Breast epithelium (tissue), 4 donors: Measurements from ENCODE around the gene B4GALT6. TPM values are rescaled to one million over a fixed set of nuclear protein-coding genes. Genes with fewer than 3 reads are reported as not detected.

Experiments used
- DNase-seq, 2 donors: peaks; one replicate each; pipeline ENCODE4 v3.0.0-alpha.2; 2019; ENCODE audit warnings: low spot score in 2 of 2
- H3K27ac ChIP-seq, 2 donors: fragments of 200-600 bp; sonication (generic) in 1 of 2; one replicate each; pipeline ENCODE4 v1.5.1; 2016 to 2019; ENCODE audit warnings: mild to moderate bottlenecking in 1 of 2
- H3K27me3 ChIP-seq, 2 donors: fragments of 200-600 bp; sonication (generic) in 1 of 2; one replicate each; pipeline versions ENCODE4 v1.5.1 to v1.6.0; 2017 to 2019; ENCODE audit warnings: control low read depth in 1 of 2, mild to moderate bottlenecking in 1 of 2
- H3K36me3 ChIP-seq: fragments of 200-600 bp; one replicate; pipeline ENCODE4 v1.5.1; 2019
- H3K4me1 ChIP-seq, 2 donors: fragments of 200-600 bp; sonication (generic); one replicate each; pipeline ENCODE4 v1.5.1; 2016 to 2019; ENCODE audit warnings: control low read depth in 1 of 2
- H3K4me3 ChIP-seq, 3 donors: fragments of 200-600 bp; sonication (generic); 1 replicate in 2 of 3; 2 replicates in 1 of 3; pipeline ENCODE4 v1.5.1; 2016 to 2019; ENCODE audit warnings: mild to moderate bottlenecking in 3 of 3, moderate library complexity in 2 of 3
- H3K9me3 ChIP-seq, 2 donors: fragments of 200-600 bp; sonication (generic) in 1 of 2; one replicate each; pipeline ENCODE4 v1.5.1; 2016 to 2019; ENCODE audit warnings: control low read depth in 1 of 2
- POLR2A ChIP-seq: fragments of 450-650 bp; IDR thresholded peaks from one replicate; pipeline ENCODE4 v1.6.1; 2016; ENCODE audit warnings: antibody characterized with exemption, mild to moderate bottlenecking, moderate library complexity
- POLR2AphosphoS5 ChIP-seq, 3 donors: sonication (generic); formaldehyde crosslinking; IDR thresholded peaks; one replicate each; pipeline ENCODE4 v1.6.1; 2017; ENCODE audit warnings: antibody characterized with exemption in 3 of 3
- intact Hi-C: fragments of 100-400 bp; cut with DNase I; formaldehyde crosslinking; loops from one replicate; pipeline ENCODE4 v1.15.1; 2023; ENCODE audit warnings: low total_unique reads
- total RNA-seq, 3 donors: library from RNA; depleted of rRNA; stranded (reverse); fragments of >200 nt; gene quantifications; one replicate each; pipeline ENCODE4 v1.1.0, GENCODE V29; 2016
- TF ChIP-seq, protein P1 (sequence below), 3 donors: fragments of 450-650 bp; IDR thresholded peaks; one replicate each; pipeline ENCODE4 v1.5.1; 2016 to 2017; ENCODE audit warnings: antibody characterized with exemption in 3 of 3, mild to moderate bottlenecking in 3 of 3, moderate library complexity in 3 of 3

The B4GALT6 gene
- total RNA-seq, 3 donors from 2014 or later, result 2.9 to 3.8 (median 3.0) TPM

DNA sequence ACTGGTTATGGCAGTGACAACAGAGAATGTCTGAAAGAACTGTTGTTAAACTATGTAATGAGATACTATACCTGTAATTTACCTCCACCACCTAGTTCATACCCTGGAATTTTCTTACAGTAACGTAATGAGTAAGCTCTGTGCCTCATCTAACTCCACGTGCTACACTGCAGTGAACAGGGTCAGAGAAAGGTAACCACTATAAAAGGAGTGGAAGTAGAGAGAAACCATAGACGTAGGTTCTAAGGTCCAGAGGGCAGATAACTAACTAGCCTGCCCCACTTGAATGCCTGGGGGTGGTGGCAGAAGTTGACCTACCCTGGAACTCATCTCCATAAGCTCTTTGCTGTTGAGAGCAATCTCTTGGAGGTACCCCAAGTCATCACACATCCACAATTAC is 32.0 kb upstream of the B4GALT6 start:
- no peak overlapping the region for H3K4me3 ChIP-seq
- no peak overlapping the region for H3K27ac ChIP-seq
- peaks cover 0 to 7% of the 10 kb centered on the region in 2 donors for H3K9me3 ChIP-seq
- H3K27me3 ChIP-seq, result no peaks in the 10 kb centered on the region
- H3K4me1 ChIP-seq, result no peaks in the 10 kb centered on the region
- H3K36me3 ChIP-seq, result no peaks in the 10 kb centered on the region
- DNase-seq, result no peak
- TF ChIP-seq POLR2AphosphoS5 (IDR thresholded peaks at IDR 0.05) (no peak), POLR2A (no peak)
- TF ChIP-seq, protein P1, sequence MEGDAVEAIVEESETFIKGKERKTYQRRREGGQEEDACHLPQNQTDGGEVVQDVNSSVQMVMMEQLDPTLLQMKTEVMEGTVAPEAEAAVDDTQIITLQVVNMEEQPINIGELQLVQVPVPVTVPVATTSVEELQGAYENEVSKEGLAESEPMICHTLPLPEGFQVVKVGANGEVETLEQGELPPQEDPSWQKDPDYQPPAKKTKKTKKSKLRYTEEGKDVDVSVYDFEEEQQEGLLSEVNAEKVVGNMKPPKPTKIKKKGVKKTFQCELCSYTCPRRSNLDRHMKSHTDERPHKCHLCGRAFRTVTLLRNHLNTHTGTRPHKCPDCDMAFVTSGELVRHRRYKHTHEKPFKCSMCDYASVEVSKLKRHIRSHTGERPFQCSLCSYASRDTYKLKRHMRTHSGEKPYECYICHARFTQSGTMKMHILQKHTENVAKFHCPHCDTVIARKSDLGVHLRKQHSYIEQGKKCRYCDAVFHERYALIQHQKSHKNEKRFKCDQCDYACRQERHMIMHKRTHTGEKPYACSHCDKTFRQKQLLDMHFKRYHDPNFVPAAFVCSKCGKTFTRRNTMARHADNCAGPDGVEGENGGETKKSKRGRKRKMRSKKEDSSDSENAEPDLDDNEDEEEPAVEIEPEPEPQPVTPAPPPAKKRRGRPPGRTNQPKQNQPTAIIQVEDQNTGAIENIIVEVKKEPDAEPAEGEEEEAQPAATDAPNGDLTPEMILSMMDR (IDR thresholded peaks at IDR 0.05), result no peak
- intact Hi-C loops, result no loop called here

DNA sequence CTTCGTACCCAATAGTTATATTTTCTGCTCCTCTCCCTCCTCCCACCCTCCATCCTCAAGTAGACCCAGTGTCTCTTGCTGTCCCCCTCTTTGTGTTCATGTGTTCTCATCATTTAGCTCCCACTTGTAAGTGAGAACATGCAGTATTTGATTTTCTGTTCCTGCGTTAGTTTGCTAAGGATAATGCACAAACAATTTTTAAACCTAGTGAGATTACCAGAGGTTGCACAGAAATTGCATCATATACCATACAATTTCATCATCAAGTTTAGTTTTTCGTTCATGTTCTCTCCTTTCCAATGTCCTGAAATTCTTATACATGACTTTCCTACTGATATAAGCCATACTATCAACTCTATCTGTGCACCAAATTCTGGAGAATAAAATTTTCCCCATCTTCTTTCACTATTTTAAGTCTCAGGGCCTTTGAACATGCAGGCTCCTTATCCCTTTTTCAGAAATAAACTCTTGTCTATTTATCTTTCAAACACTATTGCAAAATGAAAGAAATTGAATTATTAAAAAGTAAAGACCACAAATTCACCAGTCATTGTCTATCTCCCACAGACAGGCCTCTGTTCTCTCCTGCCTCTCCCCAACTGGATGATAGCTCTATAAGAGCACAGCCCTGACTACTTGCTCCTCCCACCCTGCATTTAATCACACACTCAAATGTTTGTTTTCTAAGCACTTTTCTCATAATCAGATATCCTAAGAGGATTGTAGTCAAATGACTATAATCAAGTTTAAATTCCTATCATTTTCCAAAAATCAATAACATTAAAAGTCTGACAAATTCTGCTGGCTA is 27.2 kb upstream of the B4GALT6 start:
- TF ChIP-seq, protein P1 (IDR thresholded peaks at IDR 0.05), result no peak
- TF ChIP-seq POLR2AphosphoS5 (IDR thresholded peaks at IDR 0.05) (no peak), POLR2A (no peak)
- no peaks in the 10 kb centered on the region for H3K4me1 ChIP-seq
- no peak overlapping the region for H3K27ac ChIP-seq
- no peak overlapping the region for H3K4me3 ChIP-seq
- H3K27me3 ChIP-seq, result no peaks in the 10 kb centered on the region
- no peak for DNase-seq
- intact Hi-C loops, result no loop called here
- no peaks in the 10 kb centered on the region for H3K9me3 ChIP-seq
- H3K36me3 ChIP-seq, result no peaks in the 10 kb centered on the region

DNA sequence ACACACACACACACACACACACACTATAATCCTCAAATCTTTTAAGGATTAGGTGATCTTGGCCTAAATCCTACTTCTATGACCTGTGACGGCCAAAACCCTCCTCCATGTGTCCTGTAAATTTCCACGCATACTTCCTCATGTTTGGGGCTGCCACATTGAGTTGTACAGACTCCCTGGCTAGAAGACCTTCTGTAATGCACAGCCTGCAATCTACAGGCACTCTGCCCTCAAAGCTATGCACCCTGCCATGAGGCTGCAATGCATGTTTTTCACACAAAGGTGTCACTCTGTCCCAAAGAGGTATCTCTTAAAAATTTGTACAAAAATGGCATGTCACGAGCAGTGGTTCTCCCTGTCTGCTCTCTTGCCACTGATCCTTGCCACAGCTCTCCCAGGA is 26.4 kb upstream of the B4GALT6 start:
- H3K27ac ChIP-seq, result no peak overlapping the region
- TF ChIP-seq, protein P1 (IDR thresholded peaks at IDR 0.05), result no peak
- TF ChIP-seq POLR2A (no peak), POLR2AphosphoS5 (IDR thresholded peaks at IDR 0.05) (no peak)
- H3K4me1 ChIP-seq, result no peaks in the 10 kb centered on the region
- H3K27me3 ChIP-seq, result no peaks in the 10 kb centered on the region
- H3K36me3 ChIP-seq, result no peaks in the 10 kb centered on the region
- no peak for DNase-seq
- H3K4me3 ChIP-seq, result no peak overlapping the region
- H3K9me3 ChIP-seq, result no peaks in the 10 kb centered on the region
- intact Hi-C loops, result no loop called here

DNA sequence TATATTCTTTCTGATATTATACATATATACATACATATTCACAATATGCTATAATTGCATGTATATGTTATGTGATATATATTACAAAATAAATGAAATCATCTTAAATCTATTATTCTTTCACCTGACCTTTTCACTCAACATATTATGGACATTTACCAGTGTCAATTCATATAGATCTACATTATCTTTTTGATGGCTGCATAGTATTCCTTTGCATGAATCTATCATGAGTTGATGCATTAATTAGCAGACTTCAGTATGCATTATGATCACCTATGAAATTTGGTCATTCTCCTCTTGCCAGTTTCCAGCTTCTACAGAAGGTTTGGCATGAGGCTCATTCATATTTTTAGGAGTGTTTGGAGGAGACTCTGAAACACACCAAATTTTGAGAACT is 23.4 kb upstream of the B4GALT6 start:
- intact Hi-C loops, result loop anchor here (5.0 kb wide), 1 partner anchor 969 kb away; no protein-coding TSS in a partner anchor
- Histone ChIP-seq H3K27me3 (no peaks in the 10 kb centered on the region), H3K36me3 (no peaks in the 10 kb centered on the region), H3K27ac (no peak overlapping the region), H3K9me3 (no peaks in the 10 kb centered on the region), H3K4me3 (no peak overlapping the region), H3K4me1 (no peaks in the 10 kb centered on the region)
- DNase-seq, result no peak
- TF ChIP-seq, protein P1 (IDR thresholded peaks at IDR 0.05), result no peak
- TF ChIP-seq POLR2A, result no peak
- no peak for TF ChIP-seq POLR2AphosphoS5 (IDR thresholded peaks at IDR 0.05)

DNA sequence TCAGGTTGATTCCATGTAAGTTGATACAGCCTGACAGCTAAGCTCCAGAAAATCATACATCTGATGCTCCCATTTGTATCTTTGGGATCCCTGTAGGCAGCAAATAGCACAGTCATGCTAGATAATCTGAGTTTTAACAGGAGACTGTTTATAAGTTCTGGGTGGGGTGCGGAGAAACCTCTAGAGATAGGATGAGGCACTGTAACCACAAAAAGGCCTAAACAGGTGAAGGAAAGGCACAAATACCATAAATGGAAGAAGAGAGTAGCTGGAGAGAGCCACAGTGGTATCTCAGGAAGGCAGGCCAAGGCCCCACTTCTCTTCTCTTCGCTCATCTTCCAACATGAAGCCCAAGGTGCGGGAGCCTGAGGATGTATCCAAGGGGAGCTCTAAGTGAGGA is 18.1 kb upstream of the B4GALT6 start:
- no peak overlapping the region for H3K27ac ChIP-seq
- DNase-seq, result no peak
- no peak for TF ChIP-seq POLR2AphosphoS5 (IDR thresholded peaks at IDR 0.05)
- TF ChIP-seq, protein P1 (IDR thresholded peaks at IDR 0.05), result no peak
- no peaks in the 10 kb centered on the region for H3K27me3 ChIP-seq
- no peaks in the 10 kb centered on the region for H3K4me1 ChIP-seq
- no peak overlapping the region for H3K4me3 ChIP-seq
- no peaks in the 10 kb centered on the region for H3K36me3 ChIP-seq
- H3K9me3 ChIP-seq, result peaks cover 0 to 13% of the 10 kb centered on the region in 2 donors
- intact Hi-C loops, result no loop called here
